ENCODE data around the gene CTF1.
"Not testable (repeated sequence)": the region's sequence is repeated elsewhere in the genome, so short reads cannot be mapped to it uniquely, and the experiment has no call there.

Gene CTF1

DNA sequence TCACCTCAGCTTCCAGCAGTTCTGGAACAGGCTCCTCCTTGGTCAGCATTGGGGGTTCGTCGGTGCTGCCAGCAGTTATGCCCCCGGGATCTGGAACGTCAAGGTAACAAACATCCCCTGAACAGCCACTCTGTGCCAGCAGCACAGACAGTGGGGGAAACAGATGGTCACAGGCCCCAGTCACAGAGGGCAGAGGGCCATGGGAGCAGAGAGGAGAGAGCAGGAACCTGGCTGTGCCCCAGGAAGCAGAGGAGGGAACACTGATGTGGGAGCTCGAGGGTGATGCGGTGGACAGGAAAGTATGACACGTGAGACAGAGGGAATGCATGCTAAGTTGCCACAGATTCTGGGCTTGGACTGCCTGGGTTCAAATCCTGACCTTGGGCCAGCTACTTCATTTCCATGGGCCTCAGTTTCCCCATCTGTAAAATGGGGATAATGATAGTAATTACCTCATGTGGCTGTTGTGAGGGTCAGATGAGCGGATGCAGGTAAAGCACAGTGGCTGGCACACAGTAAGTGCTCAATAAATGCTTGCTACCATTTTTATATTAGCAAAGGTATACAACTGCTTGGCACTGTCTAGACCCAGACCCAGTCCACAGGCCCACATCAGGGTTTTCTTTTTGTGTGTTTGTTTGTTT lies 7.4 kb upstream of the CTF1 start:
- DNase-seq, result no peak

DNA sequence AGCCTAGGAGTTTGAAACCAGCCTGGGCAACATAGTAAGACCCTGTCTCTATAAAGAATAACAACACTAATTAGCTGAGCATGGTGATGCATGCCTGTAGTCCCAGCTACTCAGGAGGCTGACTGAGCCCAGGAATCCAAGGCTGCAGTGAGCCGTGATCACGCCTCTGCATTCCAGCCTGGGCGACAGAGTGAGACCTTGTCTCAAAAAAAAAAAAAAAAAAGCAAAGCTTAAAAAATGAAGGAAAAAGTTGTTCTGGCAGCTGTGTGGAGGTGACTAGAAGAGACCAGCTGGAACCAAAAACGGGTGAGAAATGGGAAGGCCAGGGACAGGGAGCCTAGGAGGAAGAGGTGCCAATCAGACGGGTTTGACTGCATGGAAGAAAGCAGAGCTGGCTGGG lies 6.7 kb upstream of the CTF1 start:
- no peak for DNase-seq

DNA sequence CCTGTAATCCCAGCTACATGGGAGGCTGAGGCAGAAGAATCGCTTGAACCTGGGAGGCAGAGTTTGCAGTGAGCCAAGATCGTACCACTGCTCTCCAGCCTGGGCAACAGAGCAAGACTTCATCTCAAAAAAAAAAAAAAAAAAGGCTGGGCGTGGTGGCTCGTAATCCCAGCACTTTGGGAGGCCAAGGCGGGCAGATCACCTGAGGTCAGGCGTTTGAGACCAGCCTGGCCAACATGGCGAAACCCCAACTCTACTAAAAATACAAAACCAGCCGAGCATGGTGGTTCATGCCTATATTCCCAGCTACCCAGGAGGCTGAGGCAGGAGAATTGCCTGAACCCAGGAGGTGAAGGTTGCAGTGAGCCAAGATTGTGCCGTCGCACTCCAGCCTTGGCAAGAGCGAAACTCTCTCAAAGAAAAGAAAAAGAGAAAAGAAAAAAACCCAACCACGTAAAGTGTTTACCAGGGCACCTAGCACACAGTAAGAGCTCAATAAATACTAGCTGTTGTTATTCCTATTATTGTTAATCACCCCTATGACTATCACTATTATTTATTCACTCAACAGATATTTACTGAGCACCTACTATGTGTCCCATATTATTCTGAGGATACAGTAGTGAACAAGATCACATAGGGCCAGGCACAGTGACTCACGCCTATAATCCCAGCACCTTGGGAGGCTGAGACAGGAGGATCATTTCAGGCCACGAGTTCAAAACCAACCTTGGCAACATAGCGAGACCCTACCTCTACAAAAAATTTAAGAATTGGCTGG lies 5.2 kb upstream of the CTF1 start:
- DNase-seq, result not testable (repeated sequence)

DNA sequence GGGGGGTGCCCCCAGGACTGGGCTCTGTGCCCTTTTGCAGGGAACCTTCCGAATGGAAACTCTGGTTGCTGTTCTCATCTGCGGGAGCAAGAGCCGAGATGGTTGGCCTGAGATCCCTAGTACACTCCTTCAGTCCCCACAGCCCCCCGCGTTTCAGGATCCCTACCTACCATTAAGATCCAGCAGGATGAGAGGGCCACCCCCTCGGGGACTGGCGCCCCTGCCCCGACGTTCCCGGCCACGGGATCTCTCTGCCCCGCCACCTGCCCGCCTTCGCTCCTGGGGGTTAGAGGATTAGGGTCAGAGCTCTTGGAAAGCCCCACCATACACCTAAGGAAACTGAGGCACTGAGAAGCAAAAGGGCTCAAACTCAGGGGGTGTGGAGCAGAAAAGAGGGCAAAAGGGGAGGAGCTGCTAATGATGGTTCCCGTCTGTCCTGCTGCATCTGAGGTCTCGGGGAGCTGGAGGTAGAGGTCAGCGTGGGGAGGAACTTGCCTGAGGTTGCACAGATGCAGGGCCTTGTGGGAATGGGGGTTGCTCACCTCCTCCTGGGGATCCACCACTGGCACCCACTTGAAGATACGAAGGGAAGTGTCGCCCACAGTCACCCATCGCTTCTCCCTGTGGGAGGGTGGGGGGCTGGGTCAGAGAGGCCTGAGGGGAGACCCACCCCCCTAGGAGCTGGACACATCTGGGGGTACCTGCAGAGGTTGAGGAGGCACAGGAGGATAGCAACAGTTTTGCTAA lies 3.6 kb upstream of the CTF1 start:
- DNase-seq, result no peak

DNA sequence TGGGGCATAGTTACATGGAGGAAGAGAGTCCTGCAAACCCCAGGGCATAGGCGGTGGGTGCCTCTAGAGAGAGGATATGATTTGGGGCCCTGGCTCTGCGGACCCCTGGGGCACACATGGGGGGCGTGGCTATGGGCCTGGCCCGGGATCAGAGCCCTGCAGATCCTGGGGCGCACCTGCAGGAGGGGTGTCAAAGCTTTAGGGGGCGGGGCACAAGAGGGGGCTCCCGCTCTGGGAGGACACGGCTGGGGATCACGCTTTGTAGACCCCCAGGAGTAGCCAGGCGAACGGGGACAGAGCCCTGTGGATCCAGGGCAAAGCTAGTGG lies 3.0 kb upstream of the CTF1 start:
- no peak for DNase-seq

- peak; percentile 96 to 97 for DNase-seq
Measured at GRCh38 chr16:30893744-30894539, 2.5 kb upstream of the CTF1 start, which contains the start of gene BCL7C. Gene BCL7C (minus strand): TSS chr16:30894077. CDS start chr16:30893944, 133 bp downstream.

GRCh38 chr16:30894540-30895368 lies 1.7 kb upstream of the CTF1 start:
- no peak for DNase-seq

- DNase-seq, result peak; percentile 68 to 78
Measured at GRCh38 chr16:30895627-30896260, 670 bp upstream of the CTF1 start.

DNA sequence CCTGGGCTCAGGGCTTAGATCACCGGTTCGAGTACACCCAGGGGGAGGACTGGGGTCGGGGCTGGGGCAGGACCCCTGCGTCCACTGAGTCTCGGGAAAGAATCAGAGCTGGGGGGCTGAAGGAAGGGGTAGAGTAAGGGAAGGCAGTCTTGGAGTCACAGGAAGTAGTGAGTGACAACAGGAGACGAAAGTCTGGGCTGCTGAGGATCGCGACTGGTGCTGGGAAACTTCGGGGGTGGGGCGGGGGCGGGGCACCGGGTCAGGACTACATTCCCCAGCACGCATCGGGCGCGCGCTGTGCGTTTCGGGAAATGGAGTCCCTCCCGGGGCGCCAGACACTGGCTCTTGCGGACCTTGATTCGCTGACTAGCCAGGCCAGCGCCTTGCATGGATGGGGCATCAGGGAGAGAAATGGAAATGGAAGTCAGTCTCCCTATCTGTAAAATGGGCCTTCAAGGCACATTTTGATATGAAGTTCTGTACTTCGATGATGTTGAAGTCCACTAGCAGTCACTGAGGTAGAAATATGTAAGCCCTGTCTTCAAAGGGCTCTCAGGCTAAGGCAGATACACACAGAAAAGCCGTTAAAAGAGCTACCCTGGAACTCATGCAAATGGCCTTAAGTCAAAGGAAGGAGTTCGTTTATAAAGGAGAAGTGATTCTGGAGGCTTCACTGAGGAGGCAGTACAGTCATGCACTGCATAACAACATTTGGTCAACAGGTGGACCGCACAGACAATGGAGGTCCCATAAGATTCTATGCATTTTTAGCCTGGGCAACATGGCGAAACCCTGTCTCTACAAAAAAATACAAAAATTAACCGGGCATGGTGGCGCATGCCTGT lies 697 bp downstream of the CTF1 start:
- peak; percentile 93 to 97 for DNase-seq

- DNase-seq, result no peak
Measured at GRCh38 chr16:30899794-30900193, 3.4 kb downstream of the CTF1 start.

DNA sequence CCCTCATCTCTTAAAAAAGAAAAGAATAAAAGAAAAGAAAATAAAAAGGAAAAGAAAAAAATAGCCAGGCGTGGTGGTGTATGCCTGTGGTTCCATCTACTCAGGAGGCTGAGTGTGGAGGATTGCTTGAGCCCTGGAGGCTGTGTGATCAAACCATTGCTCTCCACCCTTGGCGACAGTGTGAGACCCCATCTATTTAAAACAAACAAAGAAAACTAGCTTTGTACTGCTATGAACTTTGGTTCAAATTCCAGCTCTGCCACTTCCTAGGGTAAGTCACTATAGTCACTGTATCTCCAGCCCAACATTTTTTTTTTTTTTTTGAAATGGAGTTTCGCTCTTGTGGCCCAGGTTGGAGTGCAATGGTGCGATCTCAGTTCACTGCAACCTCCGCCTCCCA lies 4.2 kb downstream of the CTF1 start:
- no peak for DNase-seq

DNA sequence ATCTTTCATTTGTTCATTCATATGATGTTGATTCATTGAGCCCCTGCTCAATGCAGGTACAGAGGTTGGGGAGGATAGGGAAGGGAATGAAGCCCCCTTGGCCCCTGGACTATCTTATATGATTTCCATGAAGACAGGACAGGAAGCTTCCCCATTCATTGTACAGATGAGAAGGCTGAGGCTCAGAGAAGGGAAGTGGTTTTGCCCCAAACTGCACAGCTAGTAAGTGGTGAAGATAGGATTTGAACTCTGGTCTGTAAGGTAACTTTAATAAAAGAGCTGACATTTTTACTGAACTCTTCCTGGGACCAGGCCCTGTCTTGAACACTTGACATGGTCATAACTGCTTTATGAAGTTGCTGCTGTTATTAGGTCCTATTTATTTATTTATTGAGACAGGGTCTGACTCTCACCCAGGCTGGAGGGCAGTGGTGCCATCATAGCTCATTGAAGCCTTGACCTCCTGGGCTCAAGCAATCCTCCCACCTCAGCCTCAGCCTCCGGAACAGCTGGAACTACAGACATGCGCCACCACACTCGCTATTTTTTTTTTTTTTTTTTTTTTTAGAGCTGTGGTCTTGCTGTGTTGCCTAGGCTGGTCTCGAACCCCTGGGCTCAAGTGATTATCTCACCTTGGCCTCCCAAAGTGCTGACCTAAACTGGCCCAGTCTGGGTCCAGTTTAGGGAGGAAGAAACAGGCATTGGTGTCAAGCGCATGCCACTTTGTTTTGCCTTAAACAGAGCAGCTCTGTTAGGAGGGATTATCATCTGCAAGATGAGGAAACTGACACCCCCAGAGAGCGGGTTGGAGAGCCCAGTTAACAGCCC lies 5.0 kb downstream of the CTF1 start:
- DNase-seq, result no peak

DNA sequence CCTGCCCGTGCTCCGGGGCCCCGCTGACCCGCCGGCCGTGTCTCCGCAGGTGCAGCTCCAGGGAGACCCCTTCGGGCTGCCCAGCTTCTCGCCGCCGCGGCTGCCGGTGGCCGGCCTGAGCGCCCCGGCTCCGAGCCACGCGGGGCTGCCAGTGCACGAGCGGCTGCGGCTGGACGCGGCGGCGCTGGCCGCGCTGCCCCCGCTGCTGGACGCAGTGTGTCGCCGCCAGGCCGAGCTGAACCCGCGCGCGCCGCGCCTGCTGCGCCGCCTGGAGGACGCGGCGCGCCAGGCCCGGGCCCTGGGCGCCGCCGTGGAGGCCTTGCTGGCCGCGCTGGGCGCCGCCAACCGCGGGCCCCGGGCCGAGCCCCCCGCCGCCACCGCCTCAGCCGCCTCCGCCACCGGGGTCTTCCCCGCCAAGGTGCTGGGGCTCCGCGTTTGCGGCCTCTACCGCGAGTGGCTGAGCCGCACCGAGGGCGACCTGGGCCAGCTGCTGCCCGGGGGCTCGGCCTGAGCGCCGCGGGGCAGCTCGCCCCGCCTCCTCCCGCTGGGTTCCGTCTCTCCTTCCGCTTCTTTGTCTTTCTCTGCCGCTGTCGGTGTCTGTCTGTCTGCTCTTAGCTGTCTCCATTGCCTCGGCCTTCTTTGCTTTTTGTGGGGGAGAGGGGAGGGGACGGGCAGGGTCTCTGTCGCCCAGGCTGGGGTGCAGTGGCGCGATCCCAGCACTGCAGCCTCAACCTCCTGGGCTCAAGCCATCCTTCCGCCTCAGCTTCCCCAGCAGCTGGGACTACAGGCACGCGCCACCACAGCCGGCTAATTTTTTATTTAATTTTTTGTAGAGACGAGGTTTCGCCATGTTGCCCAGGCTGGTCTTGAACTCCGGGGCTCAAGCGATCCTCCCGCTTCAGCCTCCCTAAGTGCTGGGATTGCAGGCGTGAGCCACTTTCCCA lies 5.9 kb downstream of the CTF1 start:
- DNase-seq, result peak; percentile 35 to 45

DNA sequence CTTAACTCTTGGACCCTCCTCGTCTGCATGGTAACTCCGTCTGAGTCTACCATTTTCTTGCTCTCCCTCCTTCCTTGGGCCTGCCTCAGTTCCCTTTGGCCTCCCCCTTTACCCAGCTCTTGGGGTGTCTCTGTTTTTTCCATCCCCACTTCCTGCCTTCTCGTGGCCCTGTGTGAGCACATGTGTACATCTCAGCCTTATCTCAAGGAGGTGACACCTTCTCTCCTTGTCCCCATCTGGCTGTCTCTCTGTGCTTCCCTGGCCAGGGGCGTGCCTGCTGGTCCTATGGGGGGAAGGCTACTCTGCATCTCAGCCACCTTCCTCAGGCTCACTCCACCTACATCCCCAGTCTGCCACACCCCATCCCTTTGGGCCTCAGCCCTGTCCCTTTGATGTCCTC lies 6.6 kb downstream of the CTF1 start:
- no peak for DNase-seq

DNA sequence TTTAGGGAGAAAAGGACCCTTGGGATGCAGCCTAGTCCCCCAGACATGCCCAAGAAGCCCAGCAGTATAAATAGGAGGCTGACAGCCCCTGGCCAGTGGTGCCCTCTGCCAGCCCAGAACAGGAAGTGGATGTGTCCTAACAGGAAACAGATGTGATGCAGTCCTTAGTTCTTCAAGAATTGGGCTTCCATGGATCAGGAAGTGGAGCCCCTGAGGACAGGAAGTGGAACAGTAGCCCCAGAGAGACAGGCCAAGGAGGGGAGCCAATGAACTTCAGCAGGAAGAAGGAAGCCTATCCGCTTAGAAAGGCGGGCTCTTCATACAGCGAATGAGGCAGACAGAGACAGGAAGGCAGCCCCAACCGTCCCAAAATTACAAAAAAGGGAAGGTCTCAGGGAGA lies 7.2 kb downstream of the CTF1 start:
- DNase-seq, result no peak

- DNase-seq, result no peak
Measured at GRCh38 chr16:30904114-30904780, 7.8 kb downstream of the CTF1 start.

DNA sequence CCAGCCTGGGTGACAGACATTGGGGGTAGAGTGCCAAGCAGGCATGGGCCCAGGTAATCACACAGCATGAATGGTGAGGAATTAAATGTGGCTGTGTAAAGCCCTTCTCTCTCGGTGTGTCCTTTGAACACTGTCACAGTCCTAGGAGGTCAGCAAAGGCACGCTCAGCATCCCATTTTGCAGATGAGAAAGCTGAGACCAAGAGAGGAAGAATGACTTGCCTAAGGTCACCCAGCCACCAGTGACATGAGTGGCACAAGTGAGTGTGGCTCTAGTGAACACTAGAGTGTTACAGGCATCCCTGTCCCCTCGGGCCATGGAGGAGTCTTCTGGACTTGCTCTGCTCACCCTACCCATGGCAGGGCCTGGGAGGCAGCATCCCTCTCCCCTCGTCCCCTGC lies 10.7 kb downstream of the CTF1 start:
- DNase-seq, result no peak

- no peak for DNase-seq
Measured at GRCh38 chr16:30910427-30911029, 14.1 kb downstream of the CTF1 start.

Measured in SHP77 (cell line).